Aorta (tissue), 5 donors: ENCODE measurements around the gene AGO1. TPM values are rescaled to one million over a fixed set of nuclear protein-coding genes. Genes with fewer than 3 reads are reported as not detected.
"Not testable (repeated sequence)": the region's sequence is repeated elsewhere in the genome, so short reads cannot be mapped to it uniquely, and the experiment has no call there.

Experiments used
- ATAC-seq: fragments of 200-7000 bp; cut with Tn5 transposase; one replicate; pipeline ENCODE4 v1.9.1; 2022; ENCODE audit warnings: moderate library complexity; ENCODE audit not compliant: low FRiP score
- DNase-seq, 2 donors: peaks; one replicate each; pipeline ENCODE4 v3.0.0-alpha.2; 2020
- H3K27ac ChIP-seq, 2 donors: one replicate each; pipeline ENCODE4 v1.5.1; 2013; ENCODE audit warnings: low read length in 2 of 2, mild to moderate bottlenecking in 2 of 2, moderate library complexity in 2 of 2, control low read depth in 1 of 2, inconsistent platforms in 1 of 2, low read depth in 1 of 2
- H3K27me3 ChIP-seq, 2 donors: one replicate each; pipeline ENCODE4 v1.6.1; 2013; ENCODE audit warnings: control low read depth in 1 of 2, low read length in 1 of 2, mild to moderate bottlenecking in 1 of 2, moderate library complexity in 1 of 2; ENCODE audit not compliant: insufficient read depth in 2 of 2, control insufficient read depth in 1 of 2
- H3K36me3 ChIP-seq, 2 donors: one replicate each; pipeline ENCODE4 v1.6.1; 2013; ENCODE audit warnings: control low read depth in 1 of 2, low read length in 1 of 2, mild to moderate bottlenecking in 1 of 2; ENCODE audit not compliant: insufficient read depth in 2 of 2, control insufficient read depth in 1 of 2
- H3K4me1 ChIP-seq, 2 donors: one replicate each; pipeline ENCODE4 v1.6.1; 2013; ENCODE audit warnings: low read length in 2 of 2, control low read depth in 1 of 2, mild to moderate bottlenecking in 1 of 2, moderate library complexity in 1 of 2; ENCODE audit not compliant: insufficient read depth in 2 of 2, control insufficient read depth in 1 of 2
- H3K4me3 ChIP-seq, 2 donors: one replicate each; pipeline ENCODE4 v1.5.1; 2013; ENCODE audit warnings: low read length in 2 of 2, control low read depth in 1 of 2, mild to moderate bottlenecking in 1 of 2
- H3K9me3 ChIP-seq: one replicate; pipeline ENCODE4 v1.6.1; 2013; ENCODE audit warnings: mild to moderate bottlenecking, low read length; ENCODE audit not compliant: control insufficient read depth
- WGBS, 2 donors: extraction: QIAGEN DNeasy Blood & Tissue Kit; methylation state at CpG; one replicate each; pipeline ENCODE4 v1.1.7; 2013; 5-methylcytosine and 5-hydroxymethylcytosine counted together
- intact Hi-C, 2 donors: fragments of 100-400 bp; cut with DNase I; formaldehyde crosslinking; loops; one replicate each; pipeline versions ENCODE4 v1.14.2 to v1.15.0; 2022
- polyA plus RNA-seq, 2 donors: library from polyadenylated mRNA; stranded (reverse); fragments of 200-250 nt; gene quantifications; one replicate each; pipeline ENCODE4 v1.2.3, GENCODE V29; 2013
- total RNA-seq, 2 donors: library from RNA; stranded (reverse); fragmentation: NEBNext Ultra II Directional; extraction: Animal tissue kit (Norgen Biotek cat#: 25700); gene quantifications; one replicate each; pipeline ENCODE4 v1.2.1, GENCODE V29; 2021
- donor health status: healthy with polysubstance abuse.
- donor health status: Bipolar disorder and iron deficiency.
- donor health status: DM: no; HTN: no; CAD: no.
- donor health status: DM: no; HTN: no; CAD: no.
- donor health status: DM: yes; HTN: yes; CAD: no.

The AGO1 gene
- total and polyA plus RNA-seq, 4 donors: 4.3 to 33.9 (median 16.0) TPM

DNA sequence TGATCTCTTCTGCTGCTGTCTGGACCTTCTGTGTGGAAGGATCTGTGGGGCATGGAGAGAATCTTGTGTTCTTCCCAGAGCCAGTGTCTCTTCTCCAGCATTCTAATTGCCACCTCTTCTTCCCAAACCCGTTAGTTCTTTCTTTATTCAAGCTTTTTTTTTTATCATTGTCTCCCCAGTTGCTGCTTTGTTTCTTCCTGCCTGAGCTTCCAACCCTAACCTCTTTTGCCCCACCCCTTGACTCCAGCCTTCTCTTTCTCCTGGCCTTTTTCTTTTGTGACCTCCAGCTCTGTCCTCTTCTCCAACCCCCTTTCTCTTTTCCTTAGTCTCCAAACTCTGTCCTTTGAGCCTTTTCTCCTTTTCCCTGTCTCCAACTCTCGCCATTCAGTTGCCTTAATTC is 4.5 kb downstream of the AGO1 start:
- ATAC-seq (no peak), DNase-seq (no peak)
- H3K27me3 ChIP-seq: no peaks in the 10 kb centered on the region
- 70 to 81% methylated on average over 2 of the region's 2 CpGs for WGBS, 2 donors
- H3K9me3 ChIP-seq: no peaks in the 10 kb centered on the region
- H3K4me1 ChIP-seq: no peaks in the 10 kb centered on the region
- intact Hi-C loops: loop anchor here in 1 of 2 donors (5.0 kb wide), 1 partner anchor 40 kb away; no protein-coding TSS in a partner anchor
- no peak overlapping the region for H3K27ac ChIP-seq
- peaks cover 0 to 1% of the 10 kb centered on the region in 2 donors for H3K36me3 ChIP-seq
- no peak overlapping the region for H3K4me3 ChIP-seq

DNA sequence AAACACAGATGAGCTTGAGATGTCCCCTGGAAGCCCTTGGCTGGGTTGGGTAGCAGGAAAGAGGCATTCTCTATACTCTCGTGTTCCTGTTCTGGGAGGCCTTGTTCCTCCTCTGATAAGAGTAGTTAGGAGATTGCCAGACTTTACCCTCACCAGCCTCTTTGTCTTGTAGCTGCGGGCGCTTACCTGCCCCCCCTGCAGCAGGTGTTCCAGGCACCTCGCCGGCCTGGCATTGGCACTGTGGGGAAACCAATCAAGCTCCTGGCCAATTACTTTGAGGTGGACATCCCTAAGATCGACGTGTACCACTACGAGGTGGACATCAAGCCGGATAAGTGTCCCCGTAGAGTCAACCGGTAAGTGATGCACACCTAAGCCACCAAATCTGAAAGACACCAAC is 5.2 kb downstream of the AGO1 start:
- Histone ChIP-seq H3K27ac (no peak overlapping the region), H3K4me1 (no peaks in the 10 kb centered on the region), H3K27me3 (no peaks in the 10 kb centered on the region), H3K4me3 (no peak overlapping the region), H3K36me3 (peaks cover 0 to 2% of the 10 kb centered on the region in 2 donors), H3K9me3 (no peaks in the 10 kb centered on the region)
- intact Hi-C loops: loop anchor here in 1 of 2 donors (5.0 kb wide), 1 partner anchor 39 kb away; no protein-coding TSS in a partner anchor
- DNase-seq (no peak), ATAC-seq (no peak)
- 90 to 93% methylated on average over 11 of the region's 11 CpGs for WGBS, 2 donors

DNA sequence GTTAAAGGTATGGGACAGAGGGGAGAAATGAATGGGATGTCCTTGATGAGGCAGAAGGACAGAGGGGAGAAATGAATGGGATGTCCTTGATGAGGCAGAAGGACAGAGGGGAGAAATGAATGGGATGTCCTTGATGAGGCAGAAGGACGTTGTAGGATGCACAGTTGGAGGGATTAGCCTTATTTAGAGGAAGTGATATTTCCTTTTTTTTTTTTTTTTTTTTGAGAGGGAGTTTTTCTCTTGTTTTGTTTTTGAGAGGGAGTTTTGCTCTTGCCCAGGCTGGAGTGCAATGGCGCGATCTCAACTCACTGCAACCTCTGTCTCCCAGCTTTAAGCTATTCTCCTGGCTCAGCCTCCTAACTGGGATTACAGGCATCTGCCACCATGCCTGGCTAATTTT is 6.0 kb downstream of the AGO1 start:
- not testable (repeated sequence) for H3K36me3 ChIP-seq, DNase-seq, H3K4me1 ChIP-seq, H3K27ac ChIP-seq, H3K27me3 ChIP-seq, ATAC-seq, H3K9me3 ChIP-seq, H3K4me3 ChIP-seq
- intact Hi-C loops: loop anchor here in 1 of 2 donors (5.0 kb wide), 1 partner anchor 38 kb away; no protein-coding TSS in a partner anchor
- 85 to 87% methylated on average over 3 of the region's 3 CpGs for WGBS, 2 donors

DNA sequence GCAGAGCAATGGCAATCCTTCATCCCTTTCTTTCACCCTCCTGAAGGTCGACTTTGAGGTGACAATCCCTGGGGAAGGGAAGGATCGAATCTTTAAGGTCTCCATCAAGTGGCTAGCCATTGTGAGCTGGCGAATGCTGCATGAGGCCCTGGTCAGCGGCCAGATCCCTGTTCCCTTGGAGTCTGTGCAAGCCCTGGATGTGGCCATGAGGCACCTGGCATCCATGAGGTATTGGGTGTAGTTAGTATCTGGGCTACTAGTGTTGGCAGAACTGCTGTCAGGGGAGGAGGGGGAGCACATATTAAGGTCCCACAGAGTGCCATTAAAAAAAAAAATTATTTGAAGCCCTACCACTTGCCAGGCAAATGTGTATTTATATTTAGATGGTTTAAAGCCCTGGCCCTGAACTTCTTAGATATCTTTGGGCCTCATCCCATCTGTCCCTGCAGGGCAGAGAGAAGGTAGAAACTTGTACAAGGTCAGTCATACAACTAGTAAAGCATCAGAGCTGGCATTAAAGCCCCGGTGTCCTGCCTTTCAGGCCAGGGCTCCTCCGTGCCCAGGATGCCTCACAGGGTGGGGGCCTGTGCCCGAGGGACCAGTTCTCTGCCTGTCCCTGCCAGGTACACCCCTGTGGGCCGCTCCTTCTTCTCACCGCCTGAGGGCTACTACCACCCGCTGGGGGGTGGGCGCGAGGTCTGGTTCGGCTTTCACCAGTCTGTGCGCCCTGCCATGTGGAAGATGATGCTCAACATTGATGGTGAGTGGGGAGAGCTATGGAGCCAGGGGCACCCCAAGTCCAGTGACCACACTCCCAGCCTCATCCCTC is 10.3 kb downstream of the AGO1 start:
- Histone ChIP-seq H3K27ac (no peak overlapping the region), H3K27me3 (no peaks in the 10 kb centered on the region), H3K9me3 (no peaks in the 10 kb centered on the region), H3K4me1 (no peaks in the 10 kb centered on the region), H3K4me3 (no peak overlapping the region), H3K36me3 (peaks cover 4 to 6% of the 10 kb centered on the region in 2 donors)
- WGBS, 2 donors: 94 to 95% methylated on average over 14 of the region's 14 CpGs
- no peak for DNase-seq
- intact Hi-C loops: no loop called here
- peak; percentile 29 for ATAC-seq

DNA sequence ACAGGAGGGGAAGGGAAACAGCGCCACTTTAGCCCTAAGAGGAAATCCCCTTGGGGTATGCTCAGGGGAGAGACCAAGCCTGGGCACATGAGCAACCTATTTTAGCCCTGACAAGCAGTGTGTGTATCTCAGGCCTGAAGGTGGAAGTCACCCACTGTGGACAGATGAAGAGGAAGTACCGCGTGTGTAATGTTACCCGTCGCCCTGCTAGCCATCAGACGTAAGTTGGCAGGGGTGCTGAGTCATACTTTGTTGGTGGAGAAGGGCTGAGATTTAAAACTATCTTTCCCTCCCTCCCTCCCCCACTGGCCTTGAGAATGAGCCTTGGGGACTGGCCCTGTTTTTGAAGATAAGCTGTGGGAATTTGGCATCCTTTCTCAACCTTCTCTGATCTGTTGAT is 11.2 kb downstream of the AGO1 start:
- intact Hi-C loops: no loop called here
- Histone ChIP-seq H3K9me3 (no peaks in the 10 kb centered on the region), H3K4me1 (no peaks in the 10 kb centered on the region), H3K4me3 (no peak overlapping the region), H3K27ac (no peak overlapping the region), H3K27me3 (no peaks in the 10 kb centered on the region), H3K36me3 (peaks cover 4 to 6% of the 10 kb centered on the region in 2 donors)
- ATAC-seq (peak; percentile 38), DNase-seq (peak in 1 of 2 donors; percentile 71)
- 75 to 78% methylated on average over 6 of the region's 6 CpGs for WGBS, 2 donors

DNA sequence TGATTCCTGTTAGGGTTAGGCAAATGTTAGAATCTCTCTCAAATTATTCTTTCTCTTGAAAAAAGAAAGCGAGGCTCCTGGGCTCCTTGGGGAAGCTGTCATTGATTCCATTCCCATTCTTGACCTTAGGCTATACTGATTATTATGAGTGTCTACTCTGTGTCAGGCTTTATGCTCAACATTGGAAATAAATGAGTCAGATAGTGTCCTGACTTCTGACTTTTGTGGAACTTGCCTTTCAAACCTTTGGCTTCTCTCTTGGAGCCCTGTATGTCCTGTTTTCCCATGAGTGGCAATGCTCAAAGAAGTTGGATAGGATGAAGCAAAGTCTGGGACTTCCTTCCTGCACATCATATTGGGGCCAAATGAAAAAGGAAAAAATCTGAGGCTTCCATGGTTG is 11.6 kb downstream of the AGO1 start:
- ATAC-seq (no peak), DNase-seq (no peak)
- WGBS, 2 donors: 85 to 97% methylated on average over 1 of the region's 1 CpG
- Histone ChIP-seq H3K4me1 (no peaks in the 10 kb centered on the region), H3K36me3 (peaks cover 4 to 6% of the 10 kb centered on the region in 2 donors), H3K27me3 (no peaks in the 10 kb centered on the region), H3K4me3 (no peak overlapping the region), H3K27ac (no peak overlapping the region), H3K9me3 (no peaks in the 10 kb centered on the region)
- intact Hi-C loops: no loop called here

DNA sequence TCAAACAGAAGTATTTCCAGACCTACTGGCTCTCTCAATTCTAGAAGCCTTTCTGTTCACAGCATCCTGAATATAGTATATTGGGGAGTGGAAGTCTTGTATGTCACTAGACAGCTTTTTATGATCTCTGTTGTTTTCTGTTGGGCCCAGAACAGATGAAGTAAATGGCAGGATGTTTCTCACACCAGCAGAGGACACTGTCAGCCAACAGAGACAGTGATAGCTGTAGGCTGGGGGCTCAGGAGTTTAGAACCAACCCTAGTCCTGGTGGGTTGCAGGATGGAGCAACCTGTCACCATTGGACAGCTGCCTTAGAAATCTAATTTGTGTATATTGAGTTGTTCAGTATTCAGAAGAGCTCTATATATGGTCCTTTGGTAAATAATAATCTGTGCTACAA is 16.9 kb downstream of the AGO1 start:
- H3K4me3 ChIP-seq: no peak overlapping the region
- no peaks in the 10 kb centered on the region for H3K4me1 ChIP-seq
- intact Hi-C loops: no loop called here
- H3K27me3 ChIP-seq: no peaks in the 10 kb centered on the region
- DNase-seq (no peak), ATAC-seq (no peak)
- no peak overlapping the region for H3K27ac ChIP-seq
- peaks cover 1 to 7% of the 10 kb centered on the region in 2 donors for H3K36me3 ChIP-seq
- no peaks in the 10 kb centered on the region for H3K9me3 ChIP-seq

DNA sequence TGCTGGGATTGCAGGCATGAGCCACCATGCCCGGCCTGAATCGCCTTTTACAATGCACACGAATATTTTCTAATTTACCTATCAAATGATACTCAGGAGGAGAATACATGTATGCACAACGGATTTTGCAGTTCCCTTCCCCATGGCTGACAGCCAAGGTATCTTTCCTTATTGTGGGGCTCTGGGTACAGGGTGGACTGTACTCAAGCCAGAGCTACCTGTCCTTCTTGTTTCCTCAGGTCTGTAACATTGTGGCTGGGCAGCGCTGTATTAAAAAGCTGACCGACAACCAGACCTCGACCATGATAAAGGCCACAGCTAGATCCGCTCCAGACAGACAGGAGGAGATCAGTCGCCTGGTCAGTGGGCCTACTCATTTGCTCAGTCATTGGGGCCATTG is 18.2 kb downstream of the AGO1 start:
- H3K36me3 ChIP-seq: peaks cover 0 to 7% of the 10 kb centered on the region in 2 donors
- ATAC-seq: no peak

DNA sequence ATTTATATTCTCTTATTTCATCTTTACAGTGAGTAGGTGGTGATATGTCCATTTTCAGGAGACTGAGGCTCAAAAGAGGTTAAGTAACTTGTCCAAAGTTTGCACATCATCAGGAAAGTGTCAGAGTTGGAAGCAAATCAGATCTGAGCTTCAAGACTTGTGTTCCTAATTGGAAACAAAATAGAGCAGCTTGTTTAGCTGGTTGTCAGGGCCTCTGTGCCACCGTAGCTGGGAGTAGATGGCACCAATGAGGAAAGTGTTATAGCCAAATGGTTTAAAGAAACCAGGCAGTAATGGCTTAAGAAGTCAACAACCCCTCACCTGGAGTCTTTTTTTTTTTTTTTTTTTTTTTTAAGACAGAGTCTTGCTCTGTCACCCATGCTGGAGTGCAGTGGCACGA is 19.7 kb downstream of the AGO1 start:
- Histone ChIP-seq H3K27me3 (no peaks in the 10 kb centered on the region), H3K4me3 (no peak overlapping the region), H3K36me3 (peaks cover 0 to 10% of the 10 kb centered on the region in 2 donors), H3K4me1 (no peaks in the 10 kb centered on the region), H3K9me3 (no peaks in the 10 kb centered on the region), H3K27ac (no peak overlapping the region)
- DNase-seq (no peak), ATAC-seq (no peak)
- WGBS, 2 donors: 92 to 93% methylated on average over 2 of the region's 2 CpGs
- intact Hi-C loops: no loop called here

More for the DNA sequence above, 18.2 kb downstream of the AGO1 start:
- Histone ChIP-seq H3K27ac (no peak overlapping the region), H3K4me3 (no peak overlapping the region), H3K9me3 (no peaks in the 10 kb centered on the region), H3K27me3 (no peaks in the 10 kb centered on the region), H3K4me1 (no peaks in the 10 kb centered on the region)
- 93% methylated on average over 9 of the region's 9 CpGs for WGBS, 2 donors
- no peak for DNase-seq
- intact Hi-C loops: no loop called here
